ENCODE results near the gene DPM2.

Gene DPM2

DNA sequence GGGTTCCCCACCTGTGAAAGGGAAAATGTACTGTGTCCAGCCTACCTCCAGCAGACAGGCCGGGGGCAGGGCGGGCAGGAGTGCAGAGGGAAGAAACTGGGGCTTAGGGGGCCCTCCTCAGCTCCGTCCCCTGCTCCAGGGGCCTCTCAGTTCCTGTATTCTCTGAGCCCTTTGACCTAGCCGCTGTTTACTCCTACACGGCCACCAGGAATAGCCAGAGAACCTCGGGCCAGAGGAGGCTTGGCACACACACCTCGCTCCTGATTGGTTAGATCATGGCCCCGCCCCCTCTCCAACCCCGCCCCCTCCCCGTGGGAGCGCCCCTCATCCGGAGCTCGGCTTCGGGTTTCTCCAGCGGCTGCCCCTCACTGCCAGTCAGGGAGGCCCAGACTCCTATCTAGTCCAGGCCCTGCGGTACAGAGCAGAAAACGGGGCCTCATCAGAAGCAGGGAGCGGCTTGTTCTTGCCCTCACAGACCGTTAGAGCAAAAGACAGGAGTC is 40.4 kb downstream of the DPM2 start:
- Histone ChIP-seq H3K36me3 (ENCODE audit: insufficient read depth, low read length) (peaks cover 38% of the 10 kb centered on the region), H3K9ac (ENCODE audit: low read length) (no peak overlapping the region), H3K27ac (ENCODE audit: low read depth, low read length) (peak overlapping the region; percentile 61), H3K4me1 (ENCODE audit: insufficient read depth, low read length) (peaks cover 29% of the 10 kb centered on the region), H3K9me3 (ENCODE audit: low read length) (peaks cover 5% of the 10 kb centered on the region), H3K27me3 (ENCODE audit: control insufficient read depth in 1 of 2, insufficient read depth in 2 of 2, low read length in 2 of 2) (no peaks in the 10 kb centered on the region), H3K4me3 (ENCODE audit: low read depth in 1 of 2, low read length in 2 of 2) (peak overlapping the region in 1 of 2 donors; percentile 50)

DNA sequence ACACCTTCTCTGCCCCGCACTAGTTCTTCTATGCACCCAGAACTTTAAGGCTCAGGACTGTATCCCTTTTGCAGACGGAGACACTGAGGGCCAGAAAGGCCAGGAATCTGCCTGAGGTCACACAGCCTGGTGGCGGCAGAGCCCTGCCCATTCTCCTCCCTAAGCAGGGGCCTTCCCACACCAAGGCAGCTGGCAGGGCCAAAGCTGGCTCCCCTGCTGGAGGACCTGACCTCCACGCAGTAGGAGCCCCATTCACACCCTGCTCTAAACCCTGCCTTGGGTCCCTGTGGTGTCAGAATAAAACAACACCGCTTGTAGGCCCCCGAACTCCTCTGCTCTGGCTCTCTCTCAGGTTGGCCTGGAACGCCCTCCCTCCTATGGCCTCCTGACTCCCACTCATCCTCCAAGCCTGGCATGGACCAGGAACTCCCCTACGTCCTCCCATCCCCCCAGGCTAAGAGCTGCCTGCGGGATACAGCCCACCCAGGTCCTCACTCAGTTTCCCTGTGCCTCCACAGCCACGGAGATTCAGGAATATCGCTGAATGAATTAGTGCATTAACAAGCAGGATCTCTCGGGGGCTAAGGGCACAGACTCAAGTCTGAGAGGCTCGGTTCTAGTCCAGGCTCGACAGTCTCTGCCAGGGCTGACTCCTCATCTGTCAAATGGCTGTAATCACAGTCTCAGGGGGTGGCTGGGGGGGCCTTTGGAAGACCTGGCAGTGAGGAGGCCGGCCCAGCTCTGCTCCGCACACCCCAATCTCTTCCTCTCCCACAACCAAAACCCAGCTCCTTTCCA is 41.1 kb downstream of the DPM2 start:
- Histone ChIP-seq H3K27ac (ENCODE audit: low read depth, low read length) (peak overlapping the region; percentile 61), H3K36me3 (ENCODE audit: insufficient read depth, low read length) (peaks cover 39% of the 10 kb centered on the region), H3K4me3 (ENCODE audit: low read depth in 1 of 2, low read length in 2 of 2) (peak overlapping the region in 1 of 2 donors; percentile 50), H3K9me3 (ENCODE audit: low read length) (peaks cover 5% of the 10 kb centered on the region), H3K9ac (ENCODE audit: low read length) (no peak overlapping the region), H3K27me3 (ENCODE audit: control insufficient read depth in 1 of 2, insufficient read depth in 2 of 2, low read length in 2 of 2) (no peaks in the 10 kb centered on the region), H3K4me1 (ENCODE audit: insufficient read depth, low read length) (peaks cover 29% of the 10 kb centered on the region)

DNA sequence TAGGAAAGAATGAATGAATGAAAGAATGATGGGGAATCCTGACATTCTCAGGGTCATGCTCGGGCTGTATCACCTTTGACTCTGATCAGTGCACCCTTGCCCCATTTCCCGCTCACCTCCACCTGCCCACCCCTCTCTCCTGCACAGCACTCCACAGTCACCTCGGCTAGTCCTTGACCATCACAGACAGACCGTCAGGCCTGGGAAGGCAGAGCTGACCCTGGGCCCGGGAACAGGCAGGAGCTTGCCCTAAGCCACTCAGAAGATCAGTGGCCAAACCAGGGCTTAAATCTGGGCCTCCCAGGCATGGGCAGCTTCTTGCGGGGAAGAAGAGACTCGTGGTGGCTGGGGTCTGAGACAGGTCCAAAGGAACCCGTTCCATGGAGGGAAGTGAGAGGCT is 41.8 kb downstream of the DPM2 start:
- no peak overlapping the region for H3K27ac ChIP-seq (ENCODE audit: low read depth, low read length)
- peaks cover 42% of the 10 kb centered on the region for H3K36me3 ChIP-seq (ENCODE audit: insufficient read depth, low read length)
- H3K9ac ChIP-seq (ENCODE audit: low read length), result no peak overlapping the region

DNA sequence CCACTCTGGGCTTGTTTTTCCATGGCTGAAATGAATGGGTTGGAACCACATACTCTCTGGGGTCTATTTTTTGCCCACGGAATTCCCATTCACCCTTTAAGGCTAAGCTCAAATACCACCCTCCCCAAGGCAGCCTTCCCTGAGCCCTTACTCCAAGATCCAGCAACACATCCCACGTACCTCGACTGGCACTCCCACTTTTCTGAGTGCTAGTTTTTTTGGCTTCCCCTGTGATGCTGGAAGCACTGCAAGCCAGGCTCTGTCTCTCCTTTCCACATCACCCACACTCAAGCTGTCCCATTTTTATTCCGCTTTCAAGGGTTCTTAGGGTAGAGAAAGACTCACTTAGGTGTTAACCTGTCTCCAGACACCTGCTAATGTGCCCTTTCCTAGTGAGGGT is 44.3 kb downstream of the DPM2 start:
- Histone ChIP-seq H3K27me3 (ENCODE audit: control insufficient read depth in 1 of 2, insufficient read depth in 2 of 2, low read length in 2 of 2) (no peaks in the 10 kb centered on the region), H3K4me1 (ENCODE audit: insufficient read depth, low read length) (peaks cover 17% of the 10 kb centered on the region), H3K36me3 (ENCODE audit: insufficient read depth, low read length) (peaks cover 53% of the 10 kb centered on the region), H3K27ac (ENCODE audit: low read depth, low read length) (no peak overlapping the region), H3K4me3 (ENCODE audit: low read depth in 1 of 2, low read length in 2 of 2) (no peak overlapping the region), H3K9ac (ENCODE audit: low read length) (no peak overlapping the region), H3K9me3 (ENCODE audit: low read length) (peaks cover 5% of the 10 kb centered on the region)

More for the DNA sequence above, 41.8 kb downstream of the DPM2 start:
- Histone ChIP-seq H3K4me1 (ENCODE audit: insufficient read depth, low read length) (peaks cover 25% of the 10 kb centered on the region), H3K27me3 (ENCODE audit: control insufficient read depth in 1 of 2, insufficient read depth in 2 of 2, low read length in 2 of 2) (no peaks in the 10 kb centered on the region), H3K9me3 (ENCODE audit: low read length) (peaks cover 5% of the 10 kb centered on the region), H3K4me3 (ENCODE audit: low read depth in 1 of 2, low read length in 2 of 2) (no peak overlapping the region)

DNA sequence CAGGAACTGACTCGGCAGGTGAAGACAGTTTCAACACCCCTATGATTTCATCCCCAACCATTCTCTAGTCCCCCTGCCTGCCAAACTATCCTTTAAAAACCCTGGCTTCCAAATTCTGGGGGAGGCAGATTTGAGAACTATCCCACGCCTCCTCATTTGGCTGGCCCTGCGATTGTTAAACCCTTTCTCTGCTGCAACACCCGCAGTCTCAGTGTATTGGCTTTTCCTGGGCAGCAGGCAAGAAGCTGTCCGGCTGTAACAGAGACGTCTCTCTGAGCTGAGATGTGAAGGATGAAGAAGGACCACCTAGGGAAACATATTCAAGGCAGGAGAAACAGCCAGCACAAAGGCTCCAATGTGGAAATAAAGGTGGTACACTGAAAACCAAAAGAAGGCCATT is 44.8 kb downstream of the DPM2 start:
- Histone ChIP-seq H3K36me3 (ENCODE audit: insufficient read depth, low read length) (peaks cover 56% of the 10 kb centered on the region), H3K9me3 (ENCODE audit: low read length) (peaks cover 5% of the 10 kb centered on the region)

DNA sequence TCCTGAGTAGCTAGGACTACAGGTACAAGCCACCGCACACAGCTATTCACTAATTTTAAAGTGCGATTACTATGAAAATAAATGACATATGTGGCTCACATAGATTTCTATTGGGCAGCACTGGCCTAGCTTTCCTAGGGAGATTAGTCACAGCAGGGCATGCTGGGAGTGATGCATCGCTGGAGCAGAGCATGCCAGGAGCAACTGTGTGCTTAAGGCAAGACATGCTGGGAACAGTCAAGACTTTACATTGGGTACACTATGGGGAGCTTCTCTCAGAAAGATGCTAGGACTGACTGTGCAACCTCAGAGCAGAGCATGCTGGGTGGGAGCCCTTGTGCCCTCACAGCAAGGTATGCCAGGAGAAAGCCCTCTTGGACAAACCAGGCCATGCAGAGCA is 47.6 kb downstream of the DPM2 start:
- Histone ChIP-seq H3K9ac (ENCODE audit: low read length) (no peak overlapping the region), H3K27me3 (ENCODE audit: control insufficient read depth in 1 of 2, insufficient read depth in 2 of 2, low read length in 2 of 2) (no peaks in the 10 kb centered on the region), H3K9me3 (ENCODE audit: low read length) (peaks cover 5% of the 10 kb centered on the region), H3K36me3 (ENCODE audit: insufficient read depth, low read length) (peaks cover 68% of the 10 kb centered on the region), H3K4me3 (ENCODE audit: low read depth in 1 of 2, low read length in 2 of 2) (no peak overlapping the region), H3K4me1 (ENCODE audit: insufficient read depth, low read length) (no peaks in the 10 kb centered on the region), H3K27ac (ENCODE audit: low read depth, low read length) (no peak overlapping the region)

More for the DNA sequence above, 44.8 kb downstream of the DPM2 start:
- Histone ChIP-seq H3K4me3 (ENCODE audit: low read depth in 1 of 2, low read length in 2 of 2) (no peak overlapping the region), H3K27ac (ENCODE audit: low read depth, low read length) (no peak overlapping the region), H3K27me3 (ENCODE audit: control insufficient read depth in 1 of 2, insufficient read depth in 2 of 2, low read length in 2 of 2) (no peaks in the 10 kb centered on the region), H3K9ac (ENCODE audit: low read length) (no peak overlapping the region), H3K4me1 (ENCODE audit: insufficient read depth, low read length) (peaks cover 15% of the 10 kb centered on the region)

DNA sequence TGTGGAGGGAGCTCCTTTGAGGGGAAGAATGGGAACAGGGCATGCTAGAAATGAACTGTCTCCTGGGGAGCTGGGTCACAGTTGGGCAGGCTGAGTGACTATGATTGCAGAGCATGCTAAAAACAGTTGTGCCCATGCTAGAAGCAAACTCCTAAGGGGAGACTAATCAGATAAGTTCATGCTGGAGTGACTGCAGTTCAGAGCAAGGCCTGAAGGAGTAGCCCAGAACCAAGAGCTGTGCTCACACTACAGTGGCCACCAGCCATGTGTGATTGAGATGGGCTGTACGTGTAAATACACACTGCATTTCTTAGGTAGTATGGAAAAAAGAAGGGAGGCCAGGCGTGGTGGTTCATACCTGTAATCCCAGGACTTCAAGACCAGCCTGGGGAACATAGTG is 49.9 kb downstream of the DPM2 start:
- no peak overlapping the region for H3K9ac ChIP-seq (ENCODE audit: low read length)
- no peaks in the 10 kb centered on the region for H3K4me1 ChIP-seq (ENCODE audit: insufficient read depth, low read length)

DNA sequence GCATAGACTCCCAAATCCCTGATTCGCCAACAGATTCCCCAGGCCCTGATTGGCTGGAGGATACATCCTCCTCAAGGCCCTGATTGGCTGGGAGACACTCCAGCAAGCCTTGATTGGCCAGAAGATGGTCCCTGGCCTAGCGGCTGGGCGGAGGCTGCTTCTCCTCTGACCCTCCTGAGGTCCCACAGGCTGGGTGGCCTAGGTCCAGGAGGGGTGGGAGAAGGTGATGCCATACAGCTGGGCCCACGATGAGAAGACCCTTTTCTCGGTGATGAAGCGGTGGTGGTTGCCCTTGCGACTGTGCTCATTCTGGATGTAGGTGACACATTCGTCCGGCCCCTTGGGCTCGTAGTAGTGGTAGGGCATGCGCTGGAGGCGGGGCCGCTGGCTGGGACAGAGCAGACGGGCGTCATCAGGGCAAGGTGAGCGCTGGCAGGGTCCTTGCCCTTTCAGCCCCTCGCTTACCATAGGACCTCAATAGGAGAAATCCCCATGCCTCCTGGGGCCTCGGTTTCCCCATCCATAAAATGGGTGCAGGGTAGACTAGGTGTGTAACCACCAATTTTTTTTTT is 51.2 kb downstream of the DPM2 start:
- no peak overlapping the region for H3K27ac ChIP-seq (ENCODE audit: low read depth, low read length)
- H3K9me3 ChIP-seq (ENCODE audit: low read length), result no peaks in the 10 kb centered on the region
- H3K36me3 ChIP-seq (ENCODE audit: insufficient read depth, low read length), result peaks cover 40% of the 10 kb centered on the region
- no peak overlapping the region for H3K9ac ChIP-seq (ENCODE audit: low read length)
- no peaks in the 10 kb centered on the region for H3K4me1 ChIP-seq (ENCODE audit: insufficient read depth, low read length)
- no peaks in the 10 kb centered on the region for H3K27me3 ChIP-seq (ENCODE audit: control insufficient read depth in 1 of 2, insufficient read depth in 2 of 2, low read length in 2 of 2)
- no peak overlapping the region for H3K4me3 ChIP-seq (ENCODE audit: low read depth in 1 of 2, low read length in 2 of 2)

More for the DNA sequence above, 49.9 kb downstream of the DPM2 start:
- Histone ChIP-seq H3K27me3 (ENCODE audit: control insufficient read depth in 1 of 2, insufficient read depth in 2 of 2, low read length in 2 of 2) (no peaks in the 10 kb centered on the region), H3K9me3 (ENCODE audit: low read length) (no peaks in the 10 kb centered on the region), H3K27ac (ENCODE audit: low read depth, low read length) (no peak overlapping the region), H3K36me3 (ENCODE audit: insufficient read depth, low read length) (peaks cover 46% of the 10 kb centered on the region), H3K4me3 (ENCODE audit: low read depth in 1 of 2, low read length in 2 of 2) (no peak overlapping the region)

DNA sequence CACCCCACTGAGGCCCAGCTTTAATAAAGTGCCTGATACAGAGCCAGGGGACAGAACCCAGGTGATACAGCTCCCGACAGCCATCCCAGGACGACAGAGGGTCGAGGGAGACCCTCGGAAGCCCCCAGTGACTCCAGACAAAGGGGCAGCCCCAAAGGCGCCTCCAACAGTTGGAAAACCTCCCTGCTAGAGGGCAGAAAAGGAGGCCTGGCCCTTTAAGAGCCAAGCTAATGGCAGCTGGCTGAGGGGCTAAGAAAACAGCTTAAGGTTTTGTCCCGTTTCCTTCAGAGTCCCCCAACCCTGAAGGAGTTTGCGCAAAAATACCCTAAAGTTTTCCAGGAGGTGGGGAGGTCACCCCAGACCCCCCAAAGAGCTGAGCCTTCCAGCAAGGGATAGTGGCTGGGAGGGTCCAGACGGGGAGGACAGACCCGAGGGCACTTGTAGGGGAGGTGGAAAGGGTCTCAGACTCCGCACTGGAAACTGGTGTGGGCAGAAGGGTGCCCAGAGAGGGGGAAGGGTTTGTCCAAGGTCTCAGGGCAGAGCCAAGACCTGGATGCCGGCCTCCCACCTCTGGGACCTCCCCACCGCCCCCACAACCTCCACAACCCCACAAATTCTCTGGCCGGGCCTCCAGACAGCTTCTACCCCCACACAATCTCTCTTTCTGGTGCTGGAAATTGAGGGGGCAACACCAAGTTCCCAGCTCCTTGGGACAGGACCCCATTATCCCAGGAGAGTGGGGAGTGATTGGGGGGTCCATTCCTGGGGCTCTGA is 52.0 kb downstream of the DPM2 start:
- no peaks in the 10 kb centered on the region for H3K4me1 ChIP-seq (ENCODE audit: insufficient read depth, low read length)
- H3K4me3 ChIP-seq (ENCODE audit: low read depth in 1 of 2, low read length in 2 of 2), result no peak overlapping the region
- no peaks in the 10 kb centered on the region for H3K9me3 ChIP-seq (ENCODE audit: low read length)
- H3K36me3 ChIP-seq (ENCODE audit: insufficient read depth, low read length), result peaks cover 35% of the 10 kb centered on the region
- no peak overlapping the region for H3K27ac ChIP-seq (ENCODE audit: low read depth, low read length)
- H3K9ac ChIP-seq (ENCODE audit: low read length), result no peak overlapping the region
- H3K27me3 ChIP-seq (ENCODE audit: control insufficient read depth in 1 of 2, insufficient read depth in 2 of 2, low read length in 2 of 2), result no peaks in the 10 kb centered on the region
